GM21528 (cell line): ENCODE measurements around the gene TNNC1.
A peak's percentile ranks its signal among the peaks of the same experiment; 100 is the strongest.

Experiments
- ATAC-seq: cut with Tn5 transposase; IDR thresholded peaks from one replicate; pipeline ENCODE4 v1.9.1; 2021; ENCODE audit warnings: mild to moderate bottlenecking, moderate library complexity; ENCODE audit not compliant: unreplicated experiment, low FRiP score

Gene TNNC1

GRCh38 chr3:52458770-52459545 lies 5.1 kb upstream of the TNNC1 start:
- ATAC-seq: no peak

GRCh38 chr3:52458031-52458760 lies 4.4 kb upstream of the TNNC1 start:
- ATAC-seq: no peak

- ATAC-seq: no peak
Measured at GRCh38 chr3:52456800-52457183, 3.0 kb upstream of the TNNC1 start.

GRCh38 chr3:52456169-52456799 lies 2.4 kb upstream of the TNNC1 start:
- ATAC-seq: no peak

GRCh38 chr3:52455283-52456168 lies 1.7 kb upstream of the TNNC1 start, which contains the start of gene NISCH:
Gene NISCH, plus strand, starts transcription at chr3:52455604. Its CDS starts 38 bp downstream, at chr3:52455642.
- peak; percentile 65 for ATAC-seq

GRCh38 chr3:52454938-52455282 lies 1.1 kb upstream of the TNNC1 start:
- ATAC-seq: no peak

- no peak for ATAC-seq
Measured at GRCh38 chr3:52454250-52454937, 553 bp upstream of the TNNC1 start.

GRCh38 chr3:52452570-52453221 lies 1.1 kb downstream of the TNNC1 start:
- ATAC-seq: no peak

GRCh38 chr3:52452126-52452525 lies 1.7 kb downstream of the TNNC1 start:
- no peak for ATAC-seq

- no peak for ATAC-seq
Measured at GRCh38 chr3:52451237-52452083, 2.4 kb downstream of the TNNC1 start.

- ATAC-seq: no peak
Measured at GRCh38 chr3:52450489-52451236, 3.2 kb downstream of the TNNC1 start.

- no peak for ATAC-seq
Measured at GRCh38 chr3:52447512-52448355, 6.1 kb downstream of the TNNC1 start.

- no peak for ATAC-seq
Measured at GRCh38 chr3:52446631-52447511, 7.0 kb downstream of the TNNC1 start.

GRCh38 chr3:52446042-52446441 lies 7.8 kb downstream of the TNNC1 start:
- ATAC-seq: no peak

GRCh38 chr3:52444860-52445793 lies 8.7 kb downstream of the TNNC1 start, which contains the start of gene SEMA3G:
Gene SEMA3G, minus strand, starts transcription at chr3:52445103. Its CDS starts 76 bp downstream, at chr3:52445027.
- ATAC-seq: peak; percentile 67
